Mesendoderm (in vitro differentiated cells): ENCODE measurements around the gene CTSF.

Experiments used
- DNase-seq: peaks from one replicate; pipeline ENCODE4 v3.0.0; 2013
- H2AK5ac ChIP-seq: 2 replicates; pipeline ENCODE4 v1.6.1; 2013; ENCODE audit warnings: low read length, inconsistent platforms
- H2BK120ac ChIP-seq: 2 replicates; pipeline ENCODE4 v1.6.1; 2013; ENCODE audit warnings: low read depth, mild to moderate bottlenecking, low read length, moderate library complexity, mixed read lengths
- H2BK15ac ChIP-seq: replicated peaks from 2 replicates; pipeline ENCODE4 v1.6.1; 2013; ENCODE audit warnings: low read depth, mild to moderate bottlenecking, moderate library complexity
- H2BK5ac ChIP-seq: 2 replicates; pipeline ENCODE4 v1.6.1; 2013; ENCODE audit warnings: low read length, inconsistent platforms
- H3K18ac ChIP-seq: 2 replicates; pipeline ENCODE4 v1.6.1; 2013; ENCODE audit warnings: mild to moderate bottlenecking, low read length, mixed read lengths
- H3K23ac ChIP-seq: one replicate; pipeline ENCODE4 v1.6.1; 2013; ENCODE audit warnings: low read length
- H3K27ac ChIP-seq: 2 replicates; pipeline ENCODE4 v1.5.1; 2013; ENCODE audit warnings: low read depth, mild to moderate bottlenecking, inconsistent platforms, low read length, moderate library complexity
- H3K27me3 ChIP-seq: 2 replicates; pipeline ENCODE4 v1.6.1; 2013; ENCODE audit warnings: low read length, control low read depth, mild to moderate bottlenecking, inconsistent platforms; ENCODE audit not compliant: insufficient read depth, poor library complexity
- H3K36me3 ChIP-seq: 2 replicates; pipeline ENCODE4 v1.6.1; 2013; ENCODE audit warnings: low read length, inconsistent platforms; ENCODE audit not compliant: control insufficient read depth, insufficient read depth
- H3K4ac ChIP-seq: one replicate; pipeline ENCODE4 v1.6.1; 2013; ENCODE audit warnings: low read depth, mild to moderate bottlenecking, low read length, moderate library complexity
- H3K4me1 ChIP-seq: 2 replicates; pipeline ENCODE4 v1.6.1; 2013; ENCODE audit warnings: low read depth, low read length, inconsistent platforms; ENCODE audit not compliant: control insufficient read depth
- H3K4me2 ChIP-seq: 2 replicates; pipeline ENCODE4 v1.6.1; 2013; ENCODE audit warnings: low read length
- H3K4me3 ChIP-seq: 2 replicates; pipeline ENCODE4 v1.5.1; 2013; ENCODE audit warnings: mild to moderate bottlenecking, low read length
- H3K56ac ChIP-seq: one replicate; pipeline ENCODE4 v1.6.1; 2013; ENCODE audit warnings: low read length
- H3K79me1 ChIP-seq: 2 replicates; pipeline ENCODE4 v1.6.1; 2013; ENCODE audit warnings: low read length, inconsistent platforms
- H3K79me2 ChIP-seq: 2 replicates; pipeline ENCODE4 v1.6.1; 2013; ENCODE audit warnings: mild to moderate bottlenecking, low read length; ENCODE audit not compliant: control insufficient read depth, insufficient read depth
- H3K9ac ChIP-seq: 2 replicates; pipeline ENCODE4 v1.6.1; 2013; ENCODE audit warnings: low read length, inconsistent platforms
- H4K5ac ChIP-seq: one replicate; pipeline ENCODE4 v1.6.1; 2013; ENCODE audit warnings: low read length
- H4K8ac ChIP-seq: one replicate; pipeline ENCODE4 v1.6.1; 2013; ENCODE audit warnings: low read depth, mild to moderate bottlenecking, control low read depth, low read length, moderate library complexity
- WGBS: extraction: QIAGEN DNeasy Blood & Tissue Kit; methylation state at CpG from one replicate; pipeline ENCODE4 v1.1.7; 2013; ENCODE audit warnings: low lambda C conversion rate, missing lambda C conversion rate; ENCODE audit not compliant: insufficient coverage; ENCODE audit errors: extremely low coverage; 5-methylcytosine and 5-hydroxymethylcytosine counted together

The CTSF gene

DNA sequence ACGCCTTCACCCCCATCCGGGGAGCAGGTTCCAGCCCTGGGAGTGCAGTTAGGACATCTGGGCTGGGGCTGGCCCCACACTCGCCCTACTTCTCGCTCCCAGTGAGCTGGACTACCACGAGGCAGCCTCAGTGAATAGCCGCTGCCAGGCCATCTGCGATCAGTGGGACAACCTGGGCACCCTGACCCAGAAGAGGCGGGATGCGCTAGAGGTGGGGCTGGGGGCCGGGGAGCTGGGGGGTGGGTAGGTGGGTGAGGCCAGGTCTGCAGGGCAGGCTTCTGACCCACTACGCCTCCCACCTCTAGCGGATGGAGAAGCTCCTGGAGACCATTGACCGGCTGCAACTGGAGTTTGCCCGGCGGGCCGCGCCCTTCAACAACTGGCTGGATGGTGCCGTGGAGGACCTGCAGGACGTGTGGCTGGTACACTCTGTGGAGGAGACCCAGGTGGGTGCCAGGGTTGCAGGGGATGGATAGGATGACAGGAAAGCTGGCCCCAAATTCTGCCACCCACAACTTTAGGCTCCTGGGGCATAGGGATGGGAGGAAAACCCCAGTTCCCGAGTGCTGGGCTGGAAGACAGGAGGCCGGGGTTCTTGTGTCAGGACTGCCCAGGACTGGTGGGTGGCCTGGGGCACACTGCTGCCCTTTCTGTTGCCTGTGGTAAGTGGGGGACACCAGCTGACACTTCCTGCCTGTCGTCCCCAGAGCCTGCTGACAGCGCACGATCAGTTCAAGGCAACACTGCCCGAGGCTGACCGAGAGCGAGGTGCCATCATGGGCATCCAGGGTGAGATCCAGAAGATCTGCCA is 8.3 kb downstream of the CTSF start:
- H3K23ac ChIP-seq = no peak overlapping the region
- H3K18ac ChIP-seq = no peak overlapping the region
- H3K4ac ChIP-seq = no peak overlapping the region
- no peaks in the 10 kb centered on the region for H3K4me1 ChIP-seq
- H3K79me1 ChIP-seq = no peaks in the 10 kb centered on the region
- H3K56ac ChIP-seq = no peak overlapping the region
- H2BK5ac ChIP-seq = no peak overlapping the region
- H3K27me3 ChIP-seq = no peaks in the 10 kb centered on the region
- H3K79me2 ChIP-seq = no peaks in the 10 kb centered on the region
- H2BK15ac ChIP-seq = no peak overlapping the region
- WGBS = no CpG with 5 or more reads among the region's 27 CpGs
- no peak overlapping the region for H3K9ac ChIP-seq
- no peak overlapping the region for H3K4me3 ChIP-seq
- H3K27ac ChIP-seq = no peak overlapping the region
- H2BK120ac ChIP-seq = no peak overlapping the region
- H4K5ac ChIP-seq = no peak overlapping the region
- no peak overlapping the region for H2AK5ac ChIP-seq
- H3K36me3 ChIP-seq = no peaks in the 10 kb centered on the region
- DNase-seq = no peak
- no peak overlapping the region for H4K8ac ChIP-seq
- H3K4me2 ChIP-seq = no peak overlapping the region

DNA sequence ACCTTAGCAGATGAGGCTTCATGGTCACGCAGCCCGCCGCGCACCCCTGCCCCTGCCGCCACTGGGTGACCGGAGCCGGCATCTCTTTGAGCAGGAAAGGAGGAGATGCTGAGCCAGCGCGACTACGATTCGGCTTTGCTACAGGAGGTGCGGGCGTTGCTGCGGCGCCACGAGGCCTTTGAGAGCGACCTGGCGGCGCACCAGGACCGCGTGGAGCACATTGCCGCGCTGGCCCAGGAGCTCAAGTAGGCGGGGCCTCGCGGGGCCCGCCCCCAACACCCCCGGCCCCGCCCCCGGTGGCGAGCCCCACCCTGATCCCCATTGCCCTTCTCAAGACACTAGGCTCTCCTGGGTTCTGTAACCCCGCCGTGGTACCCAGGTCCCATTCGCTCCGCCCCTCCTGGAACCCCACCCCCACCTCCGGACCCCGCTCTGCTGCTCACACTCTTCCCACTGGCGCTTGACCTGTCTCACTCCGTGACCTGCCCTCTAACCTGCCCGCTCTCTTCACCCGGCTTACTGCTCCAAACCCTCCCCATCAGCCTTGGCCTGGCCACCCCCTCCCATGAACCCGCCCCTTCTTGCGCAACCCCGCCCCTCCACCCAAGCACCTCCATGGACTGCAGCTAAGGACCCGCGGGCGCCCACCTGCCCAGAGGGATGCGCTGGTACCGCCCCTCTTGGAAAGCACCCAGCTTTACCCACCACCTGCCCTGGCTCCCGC is 9.1 kb downstream of the CTSF start:
- no peak for DNase-seq
- Histone ChIP-seq H3K79me2 (no peaks in the 10 kb centered on the region), H2BK15ac (no peak overlapping the region), H3K9ac (no peak overlapping the region), H3K27ac (no peak overlapping the region), H2AK5ac (no peak overlapping the region), H3K23ac (no peak overlapping the region), H3K56ac (no peak overlapping the region), H3K4ac (no peak overlapping the region), H2BK120ac (no peak overlapping the region), H3K18ac (no peak overlapping the region), H2BK5ac (no peak overlapping the region), H3K4me2 (no peak overlapping the region), H4K5ac (no peak overlapping the region), H3K4me1 (no peaks in the 10 kb centered on the region), H3K4me3 (no peak overlapping the region), H3K27me3 (no peaks in the 10 kb centered on the region), H3K36me3 (no peaks in the 10 kb centered on the region), H4K8ac (no peak overlapping the region), H3K79me1 (no peaks in the 10 kb centered on the region)
- WGBS = no CpG with 5 or more reads among the region's 50 CpGs

DNA sequence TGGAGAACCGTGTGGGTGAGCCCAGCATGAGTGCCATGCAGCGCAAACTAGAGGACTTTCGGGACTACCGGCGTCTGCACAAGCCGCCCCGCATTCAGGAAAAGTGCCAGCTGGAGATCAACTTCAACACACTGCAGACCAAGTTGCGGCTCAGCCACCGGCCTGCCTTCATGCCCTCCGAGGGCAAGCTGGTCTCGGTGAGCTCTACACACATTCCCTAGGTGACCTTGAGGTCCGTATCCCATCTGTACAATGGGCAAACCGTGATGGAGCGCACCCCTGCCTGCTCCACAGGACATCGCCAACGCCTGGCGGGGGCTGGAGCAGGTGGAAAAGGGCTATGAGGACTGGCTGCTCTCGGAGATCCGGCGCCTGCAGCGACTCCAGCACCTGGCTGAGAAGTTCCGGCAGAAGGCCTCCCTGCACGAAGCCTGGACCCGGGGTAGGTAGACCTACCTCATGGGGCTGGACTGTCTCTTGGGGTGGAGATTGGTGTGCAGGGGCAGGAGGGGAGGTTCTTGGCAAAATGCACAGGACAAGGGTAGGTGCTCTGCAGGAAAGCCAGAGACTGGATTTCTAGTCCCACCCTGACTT is 10.6 kb downstream of the CTSF start:
- H3K4me1 ChIP-seq = no peaks in the 10 kb centered on the region
- no peak overlapping the region for H4K5ac ChIP-seq
- H2BK15ac ChIP-seq = no peak overlapping the region
- H2BK5ac ChIP-seq = no peak overlapping the region
- no peak overlapping the region for H4K8ac ChIP-seq
- no peak overlapping the region for H3K56ac ChIP-seq
- no peak overlapping the region for H3K9ac ChIP-seq
- DNase-seq = no peak
- WGBS = no CpG with 5 or more reads among the region's 24 CpGs
- no peak overlapping the region for H2BK120ac ChIP-seq
- H3K27ac ChIP-seq = no peak overlapping the region
- no peak overlapping the region for H3K4me2 ChIP-seq
- H3K23ac ChIP-seq = no peak overlapping the region
- H3K4me3 ChIP-seq = no peak overlapping the region
- no peaks in the 10 kb centered on the region for H3K36me3 ChIP-seq
- no peak overlapping the region for H3K18ac ChIP-seq
- H3K79me2 ChIP-seq = no peaks in the 10 kb centered on the region
- no peak overlapping the region for H3K4ac ChIP-seq
- no peaks in the 10 kb centered on the region for H3K27me3 ChIP-seq
- no peak overlapping the region for H2AK5ac ChIP-seq
- no peaks in the 10 kb centered on the region for H3K79me1 ChIP-seq

DNA sequence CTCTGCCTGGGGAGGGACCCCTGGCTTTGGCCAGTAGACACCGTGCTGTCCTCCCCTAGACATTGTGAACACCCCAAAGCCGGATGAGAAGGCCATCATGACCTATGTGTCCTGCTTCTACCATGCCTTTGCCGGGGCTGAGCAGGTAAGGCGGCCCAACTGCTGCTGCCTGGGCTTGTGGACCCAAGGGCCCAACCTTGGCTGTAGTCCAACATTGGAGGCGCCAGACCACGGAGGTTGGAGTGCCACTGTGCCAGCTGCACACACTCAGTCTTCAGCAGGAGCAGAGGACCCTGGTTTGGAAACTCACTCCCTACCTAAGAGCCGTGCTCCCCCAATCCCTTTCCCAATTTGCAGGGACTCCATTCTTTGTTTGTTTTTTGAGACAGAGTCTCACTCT is 12.3 kb downstream of the CTSF start:
- no peak overlapping the region for H3K9ac ChIP-seq
- H3K79me1 ChIP-seq = no peaks in the 10 kb centered on the region
- no peak overlapping the region for H2BK120ac ChIP-seq
- no peaks in the 10 kb centered on the region for H3K4me1 ChIP-seq
- H2BK5ac ChIP-seq = no peak overlapping the region
- H4K5ac ChIP-seq = no peak overlapping the region
- H3K36me3 ChIP-seq = no peaks in the 10 kb centered on the region
- H3K4me3 ChIP-seq = no peak overlapping the region
- WGBS = no CpG with 5 or more reads among the region's 7 CpGs
- no peak for DNase-seq
- no peak overlapping the region for H3K56ac ChIP-seq
- H4K8ac ChIP-seq = no peak overlapping the region
- no peak overlapping the region for H2BK15ac ChIP-seq
- no peak overlapping the region for H3K23ac ChIP-seq
- H2AK5ac ChIP-seq = no peak overlapping the region
- no peak overlapping the region for H3K4me2 ChIP-seq
- no peak overlapping the region for H3K18ac ChIP-seq
- H3K4ac ChIP-seq = no peak overlapping the region
- H3K79me2 ChIP-seq = no peaks in the 10 kb centered on the region
- no peak overlapping the region for H3K27ac ChIP-seq
- H3K27me3 ChIP-seq = no peaks in the 10 kb centered on the region

DNA sequence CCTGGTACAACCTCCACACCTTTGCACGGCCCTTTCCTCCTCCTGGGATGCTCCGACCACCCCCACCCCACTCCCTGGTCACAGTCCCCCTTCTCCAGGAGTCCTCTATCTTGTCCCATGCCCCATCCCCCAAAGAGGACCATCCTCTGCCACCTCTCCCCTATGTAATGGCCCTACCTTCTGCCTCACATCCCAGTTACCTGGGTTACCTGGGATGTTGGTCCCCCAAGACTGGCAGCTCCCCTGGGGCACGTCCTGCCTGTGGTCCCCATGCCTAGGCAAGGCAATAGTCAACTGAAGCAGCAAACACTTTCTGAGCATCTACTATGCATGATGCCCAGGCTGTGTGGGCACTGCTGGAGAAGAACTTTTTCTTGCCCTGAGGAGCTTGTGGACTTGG is 13.0 kb downstream of the CTSF start:
- no peak overlapping the region for H2BK5ac ChIP-seq
- no peak overlapping the region for H3K23ac ChIP-seq
- no peaks in the 10 kb centered on the region for H3K27me3 ChIP-seq
- no peak overlapping the region for H3K56ac ChIP-seq
- no peak overlapping the region for H3K18ac ChIP-seq
- DNase-seq = no peak
- no peak overlapping the region for H3K4me3 ChIP-seq
- no peak overlapping the region for H2BK15ac ChIP-seq
- no peak overlapping the region for H3K4me2 ChIP-seq
- H4K8ac ChIP-seq = no peak overlapping the region
- H3K36me3 ChIP-seq = no peaks in the 10 kb centered on the region
- no peaks in the 10 kb centered on the region for H3K79me1 ChIP-seq
- WGBS = no CpG with 5 or more reads among the region's 3 CpGs
- no peak overlapping the region for H4K5ac ChIP-seq
- no peak overlapping the region for H3K4ac ChIP-seq
- H3K4me1 ChIP-seq = no peaks in the 10 kb centered on the region
- H3K27ac ChIP-seq = no peak overlapping the region
- H2AK5ac ChIP-seq = no peak overlapping the region
- H3K79me2 ChIP-seq = no peaks in the 10 kb centered on the region
- no peak overlapping the region for H2BK120ac ChIP-seq
- no peak overlapping the region for H3K9ac ChIP-seq
